Mesodermal cell (in vitro differentiated cells): ENCODE data around the gene OR7C1.
"Not testable (repeated sequence)": the region's sequence is repeated elsewhere in the genome, so short reads cannot be mapped to it uniquely, and the experiment has no call there.

Source experiments
- H3K27ac ChIP-seq: 2 replicates; pipeline ENCODE4 v1.7.0; 2013; ENCODE audit warnings: mild to moderate bottlenecking, low read depth, low read length, moderate library complexity; ENCODE audit not compliant: severe bottlenecking
- H3K36me3 ChIP-seq: 2 replicates; pipeline ENCODE4 v1.7.1; 2013; ENCODE audit warnings: mild to moderate bottlenecking, low read length, moderate library complexity; ENCODE audit not compliant: control insufficient read depth, insufficient read depth
- H3K4me1 ChIP-seq: one replicate; pipeline ENCODE4 v1.7.1; 2013; ENCODE audit warnings: mild to moderate bottlenecking, low read length; ENCODE audit not compliant: insufficient read depth, control insufficient read depth, poor library complexity, severe bottlenecking
- H3K4me3 ChIP-seq: 2 replicates; pipeline ENCODE4 v1.7.0; 2013; ENCODE audit warnings: low read length, control low read depth, mild to moderate bottlenecking; ENCODE audit not compliant: insufficient read depth, poor library complexity, severe bottlenecking; ENCODE audit errors: extremely low read depth
- H3K9me3 ChIP-seq: 2 replicates; pipeline ENCODE4 v1.7.1; 2013; ENCODE audit warnings: mild to moderate bottlenecking, low read length, moderate library complexity; ENCODE audit not compliant: control insufficient read depth
- WGBS, 2 experiments: methylation state at CpG; one replicate each; pipeline ENCODE4 v1.1.5; 2013; ENCODE audit warnings: missing lambda C conversion rate in 2 of 2; ENCODE audit not compliant: insufficient coverage in 2 of 2; 5-methylcytosine and 5-hydroxymethylcytosine counted together

Gene OR7C1

GRCh38 chr19:14818588-14818987, 16.4 kb downstream of the OR7C1 start:
- Histone ChIP-seq H3K36me3 (no peaks in the 10 kb centered on the region), H3K4me1 (no peaks in the 10 kb centered on the region), H3K9me3 (peaks cover 44% of the 10 kb centered on the region), H3K27ac (no peak overlapping the region), H3K4me3 (no peak overlapping the region)
- WGBS, 2 experiments, result 60 to 63% methylated on average over 4 to 5 of the region's 8 CpGs

GRCh38 chr19:14817052-14817451, 17.9 kb downstream of the OR7C1 start:
- no peak overlapping the region for H3K4me3 ChIP-seq
- H3K9me3 ChIP-seq, result peaks cover 44% of the 10 kb centered on the region
- H3K36me3 ChIP-seq, result no peaks in the 10 kb centered on the region
- no peak overlapping the region for H3K27ac ChIP-seq
- H3K4me1 ChIP-seq, result no peaks in the 10 kb centered on the region
- 60 to 90% methylated on average over 1 of the region's 3 CpGs for WGBS, 2 experiments

- no peak overlapping the region for H3K4me3 ChIP-seq
- H3K27ac ChIP-seq, result no peak overlapping the region
- no peaks in the 10 kb centered on the region for H3K4me1 ChIP-seq
- WGBS, 2 experiments, result no CpG with 5 or more reads among the region's 2 CpGs
- H3K9me3 ChIP-seq, result peaks cover 44% of the 10 kb centered on the region
- no peaks in the 10 kb centered on the region for H3K36me3 ChIP-seq
Observed at GRCh38 chr19:14814982-14815652, 19.9 kb downstream of the OR7C1 start.

- Histone ChIP-seq H3K4me1 (no peaks in the 10 kb centered on the region), H3K9me3 (peaks cover 36% of the 10 kb centered on the region), H3K4me3 (no peak overlapping the region), H3K36me3 (no peaks in the 10 kb centered on the region), H3K27ac (no peak overlapping the region)
- WGBS, 2 experiments, result 68 to 73% methylated on average over 5 to 7 of the region's 9 CpGs
Observed at GRCh38 chr19:14809272-14810057, 25.5 kb downstream of the OR7C1 start.

- Histone ChIP-seq H3K4me1 (no peaks in the 10 kb centered on the region), H3K4me3 (no peak overlapping the region), H3K9me3 (peaks cover 38% of the 10 kb centered on the region), H3K36me3 (no peaks in the 10 kb centered on the region), H3K27ac (no peak overlapping the region)
- WGBS, 2 experiments, result 80 to 94% methylated on average over 1 to 2 of the region's 3 CpGs
Observed at GRCh38 chr19:14804765-14805164, 30.2 kb downstream of the OR7C1 start.

- Histone ChIP-seq H3K4me1 (no peaks in the 10 kb centered on the region), H3K9me3 (peaks cover 47% of the 10 kb centered on the region)
- WGBS, 2 experiments, result 73 to 86% methylated on average over 2 of the region's 5 CpGs
Observed at GRCh38 chr19:14798760-14799159, 36.2 kb downstream of the OR7C1 start.

GRCh38 chr19:14796021-14796420, 39.0 kb downstream of the OR7C1 start:
- Histone ChIP-seq H3K4me1 (no peaks in the 10 kb centered on the region), H3K4me3 (no peak overlapping the region), H3K9me3 (peaks cover 39% of the 10 kb centered on the region), H3K36me3 (no peaks in the 10 kb centered on the region), H3K27ac (no peak overlapping the region)
- WGBS, 2 experiments, result 77 to 90% methylated on average over 9 to 10 of the region's 11 CpGs

More at GRCh38 chr19:14798760-14799159, 36.2 kb downstream of the OR7C1 start:
- H3K36me3 ChIP-seq, result no peaks in the 10 kb centered on the region
- H3K4me3 ChIP-seq, result no peak overlapping the region
- H3K27ac ChIP-seq, result no peak overlapping the region

- no peaks in the 10 kb centered on the region for H3K4me1 ChIP-seq
- no peaks in the 10 kb centered on the region for H3K36me3 ChIP-seq
- H3K9me3 ChIP-seq, result peaks cover 33% of the 10 kb centered on the region
- no peak overlapping the region for H3K27ac ChIP-seq
- WGBS, 2 experiments, result 33 to 70% methylated on average over 1 to 2 of the region's 5 CpGs
- H3K4me3 ChIP-seq, result no peak overlapping the region
Observed at GRCh38 chr19:14795078-14795721, 39.8 kb downstream of the OR7C1 start.

GRCh38 chr19:14792250-14792649, 42.7 kb downstream of the OR7C1 start:
- H3K4me1 ChIP-seq, H3K36me3 ChIP-seq, H3K27ac ChIP-seq, H3K4me3 ChIP-seq: not testable (repeated sequence)
- peaks cover 17% of the 10 kb centered on the region for H3K9me3 ChIP-seq
- 82% methylated on average over 3 to 4 of the region's 6 CpGs for WGBS, 2 experiments

GRCh38 chr19:14786421-14786851, 48.5 kb downstream of the OR7C1 start:
- WGBS, 2 experiments, result 42 to 59% methylated on average over 10 to 16 of the region's 18 CpGs
- H3K9me3 ChIP-seq, result peaks cover 15% of the 10 kb centered on the region

More at GRCh38 chr19:14786421-14786851, 48.5 kb downstream of the OR7C1 start:
- Histone ChIP-seq H3K27ac (no peak overlapping the region), H3K36me3 (no peaks in the 10 kb centered on the region), H3K4me3 (no peak overlapping the region), H3K4me1 (no peaks in the 10 kb centered on the region)
